Measurements from ENCODE around the gene CACNA1A. TPM values are rescaled to one million over a fixed set of nuclear protein-coding genes. Genes with fewer than 3 reads are reported as not detected.

The CACNA1A gene
- total and polyA plus RNA-seq, 2 of the 4 experiments (the other 2 are of a cell fraction): 5.9 to 15.0 TPM

GRCh38 chr19:13162724-13163608, 343.3 kb downstream of the CACNA1A start:
- DNase-seq (peak; percentile 97), ATAC-seq (ENCODE audit: low read depth) (peak; percentile 76)
- H4K5ac ChIP-seq (ENCODE audit: low read depth, low read length): peak overlapping the region; percentile 94
- peak overlapping the region; percentile 98; the same call in 2 of the 3 replicates for H2BK15ac ChIP-seq (ENCODE audit: low read depth, low read length)
- H2AFZ ChIP-seq (replicated peaks; ENCODE audit: low read length, poor library complexity): peak overlapping the region; percentile 96
- H2AK5ac ChIP-seq (ENCODE audit: low read depth, low read length): peak overlapping the region; percentile 98
- intact Hi-C loops (cut with micrococcal nuclease): loop anchor here (1.0 to 5.0 kb wide), 2 partner anchors 8 to 44 kb away; no protein-coding TSS in a partner anchor
- BruUV-seq (replicated peaks): no TSS peak
- H3K9me3 ChIP-seq (ENCODE audit: control insufficient read depth, insufficient read depth, low read length): no peaks in the 10 kb centered on the region
- in situ Hi-C loops (cut with MboI; ENCODE audit: low sequenced_read_pairs): no loop called here
- CTCF ChIA-PET: no interaction called here
- peak overlapping the region; percentile 87 for H3K18ac ChIP-seq (ENCODE audit: low read depth, low read length)
- peak overlapping the region; percentile 93 for H4K91ac ChIP-seq (ENCODE audit: insufficient read depth, low read depth, low read length)
- WGBS, 2 experiments (ENCODE audit: extremely low coverage in 2 of 2, insufficient read length in 1 of 2): 2% methylated on average over 25 of the region's 58 CpGs; no CpG with 5 or more reads in 1 of the 2 experiments
- H3K4ac ChIP-seq (ENCODE audit: low read depth, low read length): peak overlapping the region; percentile 99
- peak overlapping the region; percentile 99 for H2BK120ac ChIP-seq (ENCODE audit: low read depth, low read length)
- H3K27ac ChIP-seq (ENCODE audit: insufficient read depth, low read length): peak overlapping the region; percentile 98
- H3K4me3 ChIP-seq (ENCODE audit: insufficient read depth, low read depth, low read length): peak overlapping the region; percentile 13; the same call in 1 of the 2 replicates
- H2BK5ac ChIP-seq (ENCODE audit: low read depth, low read length, poor library complexity, severe bottlenecking): peak overlapping the region; percentile 96
- no peaks in the 10 kb centered on the region for H3K36me3 ChIP-seq (ENCODE audit: control insufficient read depth, insufficient read depth, low read length)
- peaks cover 28% of the 10 kb centered on the region for H3K4me1 ChIP-seq (ENCODE audit: control insufficient read depth, insufficient read depth, low read length)
- H3K4me2 ChIP-seq (ENCODE audit: low read depth, low read length): peak overlapping the region; percentile 80
- peak overlapping the region; percentile 71 for H3K9ac ChIP-seq (ENCODE audit: low read depth, low read length)
- POLR2A ChIA-PET (ENCODE audit: unreplicated experiment): interaction anchor here (1.1 to 1.4 kb wide), 2 partner anchors 9 to 11 kb away, joined by 3 to 4 read pairs; no protein-coding TSS in a partner anchor
- peak overlapping the region; percentile 94 for H3K14ac ChIP-seq (replicated peaks; ENCODE audit: low read depth, low read length)
- H3K56ac ChIP-seq (ENCODE audit: extremely low read depth, insufficient read depth, low read length): peak overlapping the region; percentile 96
- peak overlapping the region; percentile 99 for H2AK9ac ChIP-seq (replicated peaks; ENCODE audit: low read depth, low read length, poor library complexity)
- H3K79me1 ChIP-seq (ENCODE audit: low read depth in 1 of 2, low read length in 2 of 2): peaks cover 0 to 33% of the 10 kb centered on the region in 2 experiments; a peak in 2 of 4 replicates
- H3K27me3 ChIP-seq (ENCODE audit: control insufficient read depth, insufficient read depth, low read length): no peaks in the 10 kb centered on the region
- peak overlapping the region; percentile 94 to 96 for H4K8ac ChIP-seq (ENCODE audit: low read depth in 2 of 2, low read length in 2 of 2)
- TF ChIP-seq MAZ (IDR thresholded peaks at IDR 0.05; ENCODE audit: borderline replicate concordance, low read depth, low read length): peak; percentile 61; the same call in 1 of the 2 replicates
- TF ChIP-seq SMC3 (IDR thresholded peaks at IDR 0.05; ENCODE audit: low read depth, low read length): no peak
- peak; percentile 21; the same call in 1 of the 2 replicates for TF ChIP-seq POLR2A (IDR thresholded peaks at IDR 0.05; ENCODE audit: low read depth, low read length)
- peak; percentile 47 for TF ChIP-seq USF2 (IDR thresholded peaks at IDR 0.05; ENCODE audit: low read depth, low read length)
- no peak; the same call in 1 of the 2 replicates for TF ChIP-seq MXI1 (IDR thresholded peaks at IDR 0.05; ENCODE audit: borderline replicate concordance, low read depth, low read length)
- TF ChIP-seq BHLHE40 (IDR thresholded peaks at IDR 0.05; ENCODE audit: low read depth, low read length): no peak
- TF ChIP-seq RFX5 (IDR thresholded peaks at IDR 0.05; ENCODE audit: low read depth, low read length): no peak
- 0 out of 2 replicates have a peak, but pooled peaks have one; percentile 16 for TF ChIP-seq RAD21 (IDR thresholded peaks at IDR 0.05; ENCODE audit: low read length)
- H3K23ac ChIP-seq (ENCODE audit: low read depth, low read length): peak overlapping the region; percentile 94
- peak overlapping the region; percentile 97 for H2BK20ac ChIP-seq (ENCODE audit: low read depth, low read length)
- peaks cover 3% of the 10 kb centered on the region; the same call in 1 of the 2 replicates for H3K9me1 ChIP-seq (ENCODE audit: insufficient read depth, low read length)
- dilution Hi-C loops (cut with HindIII; ENCODE audit: low sequenced_read_pairs, unreplicated experiment): no loop called here
- no peaks in the 10 kb centered on the region for H4K20me1 ChIP-seq (ENCODE audit: insufficient read depth, low read length)

Measured in IMR-90 (cell line).